Upper lobe of left lung (tissue), 4 donors: Measurements from ENCODE around the gene AQP2.

Experiments used
- EP300 ChIP-seq, 4 donors: sonication (generic); formaldehyde crosslinking; IDR thresholded peaks; one replicate each; pipeline ENCODE4 v1.5.1; 2017; ENCODE audit warnings: antibody characterized with exemption in 4 of 4, control low read depth in 2 of 4
- POLR2A ChIP-seq, 4 donors: fragments of 450-650 bp; IDR thresholded peaks; one replicate each; pipeline ENCODE4 v1.5.1; 2016 to 2017; ENCODE audit warnings: antibody characterized with exemption in 4 of 4, mild to moderate bottlenecking in 2 of 4
- POLR2AphosphoS5 ChIP-seq, 2 donors: sonication (generic); formaldehyde crosslinking; IDR thresholded peaks; one replicate each; pipeline ENCODE4 v1.5.1; 2017; ENCODE audit warnings: antibody characterized with exemption in 2 of 2
- TF ChIP-seq, protein P1 (sequence below), 6 experiments: fragments of 450-650 bp in 4 of 6; fragments of 200-600 bp in 2 of 6; sonication (generic) in 2 of 6; IDR thresholded peaks; one replicate each; pipeline ENCODE4 v1.5.1; 2016 to 2019; ENCODE audit warnings: antibody characterized with exemption in 6 of 6

DNA sequence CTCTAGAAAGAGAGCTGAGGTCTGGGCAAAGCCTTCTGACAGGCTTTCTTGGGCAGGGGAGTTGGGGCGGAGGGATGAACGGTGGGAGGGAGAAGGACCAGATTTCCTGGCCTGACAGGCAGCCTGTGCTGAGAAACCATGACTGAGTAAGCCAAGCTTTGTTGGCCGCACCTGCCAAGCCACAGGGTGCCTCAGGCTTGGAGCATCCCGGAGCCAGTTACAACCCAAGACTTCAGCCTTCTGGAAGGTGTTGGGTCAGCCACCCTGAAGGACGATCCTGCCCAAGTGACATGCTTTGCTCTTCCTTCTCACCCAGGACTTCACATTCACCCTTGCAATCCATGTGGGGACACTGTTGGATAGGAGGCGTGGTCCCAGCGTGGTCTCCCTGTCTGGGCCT, 21.0 kb upstream of the AQP2 start:
- TF ChIP-seq EP300 (IDR thresholded peaks at IDR 0.05) (no peak), POLR2A (IDR thresholded peaks at IDR 0.05) (no peak), POLR2AphosphoS5 (IDR thresholded peaks at IDR 0.05) (no peak)
- TF ChIP-seq, protein P1, sequence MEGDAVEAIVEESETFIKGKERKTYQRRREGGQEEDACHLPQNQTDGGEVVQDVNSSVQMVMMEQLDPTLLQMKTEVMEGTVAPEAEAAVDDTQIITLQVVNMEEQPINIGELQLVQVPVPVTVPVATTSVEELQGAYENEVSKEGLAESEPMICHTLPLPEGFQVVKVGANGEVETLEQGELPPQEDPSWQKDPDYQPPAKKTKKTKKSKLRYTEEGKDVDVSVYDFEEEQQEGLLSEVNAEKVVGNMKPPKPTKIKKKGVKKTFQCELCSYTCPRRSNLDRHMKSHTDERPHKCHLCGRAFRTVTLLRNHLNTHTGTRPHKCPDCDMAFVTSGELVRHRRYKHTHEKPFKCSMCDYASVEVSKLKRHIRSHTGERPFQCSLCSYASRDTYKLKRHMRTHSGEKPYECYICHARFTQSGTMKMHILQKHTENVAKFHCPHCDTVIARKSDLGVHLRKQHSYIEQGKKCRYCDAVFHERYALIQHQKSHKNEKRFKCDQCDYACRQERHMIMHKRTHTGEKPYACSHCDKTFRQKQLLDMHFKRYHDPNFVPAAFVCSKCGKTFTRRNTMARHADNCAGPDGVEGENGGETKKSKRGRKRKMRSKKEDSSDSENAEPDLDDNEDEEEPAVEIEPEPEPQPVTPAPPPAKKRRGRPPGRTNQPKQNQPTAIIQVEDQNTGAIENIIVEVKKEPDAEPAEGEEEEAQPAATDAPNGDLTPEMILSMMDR (IDR thresholded peaks at IDR 0.05), result no peak
